ENCODE data around the gene APOB.
"Not testable (repeated sequence)": the region's sequence is repeated elsewhere in the genome, so short reads cannot be mapped to it uniquely, and the experiment has no call there.

APOB gene

DNA sequence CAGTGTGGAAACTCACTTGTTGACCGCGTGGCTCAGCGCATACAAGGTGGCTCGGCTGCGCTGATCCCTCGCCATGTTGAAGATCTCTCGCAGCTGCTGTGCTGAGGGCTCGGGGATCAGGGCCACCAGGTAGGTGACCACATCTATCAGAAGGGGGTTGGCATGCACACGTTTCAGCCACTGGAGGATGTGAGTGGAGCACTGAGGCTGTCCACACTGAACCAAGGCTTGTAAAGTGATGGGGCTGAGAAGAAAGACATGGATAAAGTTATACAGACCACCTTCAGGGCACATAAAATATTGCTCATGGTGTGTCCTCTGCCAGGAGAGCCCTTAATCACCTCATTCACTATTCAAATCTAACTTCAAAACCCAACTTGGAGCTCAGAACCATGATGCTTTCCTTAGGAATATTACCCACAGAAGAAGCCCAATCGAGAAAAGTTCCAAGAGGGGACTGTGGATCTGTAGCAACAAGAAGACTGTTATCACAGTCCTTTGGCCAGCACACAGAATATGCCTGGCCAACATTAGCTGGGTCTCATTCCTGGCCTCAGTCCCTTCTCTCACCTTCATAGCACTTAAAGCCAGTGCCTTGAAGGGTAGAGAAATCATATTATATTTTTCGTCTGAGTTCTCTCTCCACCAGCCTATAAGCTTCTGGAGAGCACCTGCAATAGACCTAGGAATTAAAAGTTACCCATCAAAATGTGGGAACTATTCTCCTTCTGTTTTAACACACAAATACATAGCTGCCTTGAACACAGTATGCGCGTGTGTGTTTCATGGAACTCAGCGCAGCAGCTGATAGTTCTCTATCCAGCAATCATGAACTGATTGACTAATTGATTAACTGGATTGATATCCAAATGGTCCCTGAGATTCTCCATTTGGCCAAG, 11.3 kb downstream of the APOB start:
- DNase-seq: no peak

DNA sequence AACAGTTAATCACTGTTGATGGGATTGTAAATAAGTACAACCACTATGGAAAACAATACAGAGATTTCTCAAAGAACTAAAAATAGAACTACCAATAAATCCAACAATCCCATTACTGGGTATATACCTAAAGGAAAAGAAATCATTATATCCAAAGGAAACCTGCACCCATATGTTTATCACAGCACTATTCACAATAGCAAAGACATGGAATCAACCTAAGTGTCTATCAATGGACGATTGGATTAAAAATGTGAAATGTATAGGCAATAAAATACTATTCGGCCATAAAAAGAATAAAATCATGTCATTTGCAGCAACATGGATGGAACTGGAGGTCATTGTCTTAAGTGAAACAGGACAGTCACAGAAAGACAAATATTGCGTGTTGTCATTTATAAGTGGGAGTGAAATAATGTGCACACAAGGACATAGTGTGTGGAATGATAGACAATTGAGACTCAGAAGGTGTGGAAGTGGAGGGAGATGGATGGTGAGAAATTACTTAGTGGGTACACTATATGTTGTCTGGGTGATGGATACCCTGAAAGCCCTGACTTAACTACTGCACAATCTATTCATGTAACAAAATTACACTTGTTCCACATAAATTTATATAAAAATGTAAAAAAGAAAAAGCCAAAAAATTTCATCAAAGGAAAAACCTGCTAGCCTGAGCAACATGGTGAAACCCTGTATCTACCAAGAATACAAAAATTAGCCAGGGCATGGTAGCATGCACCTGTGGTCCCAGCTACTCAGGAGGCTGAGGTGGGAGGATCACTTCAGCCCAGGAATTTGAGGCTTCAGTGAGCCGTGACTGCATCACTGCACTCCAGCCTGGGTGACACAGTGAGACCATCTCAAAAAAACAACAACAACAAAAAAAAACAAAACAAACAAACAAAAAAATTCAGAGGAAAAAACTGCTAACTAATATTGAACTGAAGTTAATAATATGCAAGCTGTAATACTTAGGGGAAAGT, 12.6 kb downstream of the APOB start:
- DNase-seq: no peak

DNA sequence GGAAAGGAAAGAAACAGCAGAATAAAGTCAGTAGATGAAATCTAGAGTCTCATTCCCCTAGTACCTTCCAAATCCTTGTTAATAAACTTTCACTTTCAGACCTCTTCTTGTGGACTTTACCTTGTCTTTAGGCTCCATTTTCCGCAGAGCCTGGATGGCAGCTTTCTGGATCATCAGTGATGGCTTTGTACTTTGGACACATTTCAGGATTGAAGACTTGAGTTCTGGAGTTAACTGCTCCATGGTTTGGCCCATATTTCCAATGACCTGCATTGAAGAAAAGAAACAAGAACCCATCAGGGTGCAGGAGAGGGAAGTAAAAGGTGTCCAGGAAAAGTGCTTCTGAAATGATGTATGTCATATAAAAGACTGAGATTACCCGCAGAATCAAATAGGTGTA, 14.4 kb downstream of the APOB start:
- DNase-seq: no peak

DNA sequence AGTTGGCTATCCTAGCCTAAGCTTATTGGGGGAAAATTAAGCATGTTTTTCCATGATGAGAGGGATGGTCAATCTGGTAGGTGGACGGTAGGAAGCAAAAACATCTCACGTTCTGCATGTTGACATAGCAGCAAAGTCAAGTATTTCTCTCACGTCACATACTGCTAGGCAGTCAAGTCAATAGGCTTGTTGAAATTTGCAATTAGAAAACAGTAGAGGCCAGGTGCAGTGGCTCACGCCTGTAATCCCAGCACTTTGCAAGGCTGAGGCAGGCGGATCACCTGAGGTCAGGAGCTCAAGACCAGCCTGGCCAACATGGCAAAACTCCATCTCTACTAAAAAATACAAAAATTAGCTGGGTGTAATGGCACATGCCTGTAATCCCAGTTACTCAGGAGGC, 14.9 kb downstream of the APOB start:
- DNase-seq: not testable (repeated sequence)

DNA sequence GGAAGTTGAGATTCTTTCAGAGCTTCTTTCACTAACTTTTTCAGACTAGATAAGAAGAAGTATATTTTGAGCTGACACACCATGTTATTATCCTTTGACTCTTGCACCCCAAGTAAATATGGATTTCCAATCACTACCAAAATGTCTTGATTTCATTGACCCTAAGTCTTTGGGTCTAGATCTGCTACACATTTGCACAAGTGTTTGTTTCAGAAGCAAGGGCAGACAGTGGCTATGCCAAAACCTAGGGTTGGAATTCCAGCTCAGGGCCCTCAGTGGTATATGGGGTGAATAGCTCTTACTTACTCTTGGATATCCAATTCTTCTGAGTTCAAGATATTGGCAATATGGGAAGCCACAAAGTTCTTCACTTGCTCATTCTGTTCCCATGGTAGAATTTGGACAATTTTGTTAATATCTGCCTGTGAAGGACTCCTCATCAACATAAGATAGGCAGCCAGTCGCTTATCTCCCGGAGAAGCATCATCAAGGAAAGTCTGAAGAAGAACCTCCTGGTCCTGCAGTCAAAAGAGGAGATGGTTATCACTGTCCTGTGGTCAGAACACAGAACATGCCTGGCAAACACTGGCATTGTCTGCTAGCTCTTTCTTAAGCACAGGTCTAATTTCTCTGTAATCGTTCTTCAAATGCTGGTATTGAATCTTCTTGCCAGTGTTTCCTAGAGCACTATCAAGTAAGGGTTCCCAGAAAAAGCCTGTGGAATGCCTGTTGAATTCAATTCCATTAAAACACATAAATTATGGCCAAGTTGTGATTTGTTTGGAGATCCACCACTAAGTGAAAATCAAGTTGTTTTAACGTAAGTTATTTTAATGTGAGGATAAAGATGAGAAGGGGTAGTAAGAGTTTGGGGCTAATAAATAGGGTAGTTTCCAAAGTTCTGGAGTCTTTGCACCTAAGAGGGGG, 15.6 kb downstream of the APOB start:
- DNase-seq: no peak

GRCh38 chr2:21026479-21027282, 17.2 kb downstream of the APOB start:
- DNase-seq: no peak

DNA sequence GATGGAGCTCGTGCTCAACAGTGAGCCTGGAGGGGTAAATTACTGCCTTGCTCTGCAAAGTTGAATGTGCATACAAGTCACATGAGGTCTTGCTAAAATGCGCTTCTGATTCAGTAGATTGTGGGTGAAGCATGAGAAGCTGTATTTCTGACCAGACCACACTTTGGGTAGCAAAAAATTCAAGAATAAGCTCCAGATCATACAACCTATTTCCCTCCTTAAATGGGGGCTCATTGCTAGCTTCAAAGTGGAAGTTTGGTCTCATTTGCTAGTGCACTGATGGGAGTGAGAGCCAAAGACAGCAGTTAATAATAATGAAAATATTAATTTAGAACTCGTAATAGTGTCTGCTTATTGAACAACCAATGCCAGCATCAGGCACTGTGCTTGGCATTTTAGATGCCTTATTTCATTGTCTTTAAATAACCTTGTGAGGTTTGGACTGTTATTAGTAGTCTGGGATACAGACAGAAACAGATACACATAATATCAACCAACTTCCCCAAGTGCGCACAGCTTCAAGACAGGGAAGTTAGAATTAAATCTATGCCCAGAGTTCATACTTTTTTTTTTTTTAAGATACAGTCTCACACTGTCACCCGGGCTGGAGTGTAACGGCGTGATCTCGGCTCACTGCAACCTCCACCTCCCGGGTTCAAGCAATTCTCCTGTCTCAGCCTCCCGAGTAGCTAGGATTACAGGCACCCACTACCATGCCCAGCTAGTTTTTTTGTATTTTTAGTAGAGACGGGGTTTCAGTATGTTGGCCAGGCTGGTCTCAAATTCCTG, 18.0 kb downstream of the APOB start:
- no peak for DNase-seq

DNA sequence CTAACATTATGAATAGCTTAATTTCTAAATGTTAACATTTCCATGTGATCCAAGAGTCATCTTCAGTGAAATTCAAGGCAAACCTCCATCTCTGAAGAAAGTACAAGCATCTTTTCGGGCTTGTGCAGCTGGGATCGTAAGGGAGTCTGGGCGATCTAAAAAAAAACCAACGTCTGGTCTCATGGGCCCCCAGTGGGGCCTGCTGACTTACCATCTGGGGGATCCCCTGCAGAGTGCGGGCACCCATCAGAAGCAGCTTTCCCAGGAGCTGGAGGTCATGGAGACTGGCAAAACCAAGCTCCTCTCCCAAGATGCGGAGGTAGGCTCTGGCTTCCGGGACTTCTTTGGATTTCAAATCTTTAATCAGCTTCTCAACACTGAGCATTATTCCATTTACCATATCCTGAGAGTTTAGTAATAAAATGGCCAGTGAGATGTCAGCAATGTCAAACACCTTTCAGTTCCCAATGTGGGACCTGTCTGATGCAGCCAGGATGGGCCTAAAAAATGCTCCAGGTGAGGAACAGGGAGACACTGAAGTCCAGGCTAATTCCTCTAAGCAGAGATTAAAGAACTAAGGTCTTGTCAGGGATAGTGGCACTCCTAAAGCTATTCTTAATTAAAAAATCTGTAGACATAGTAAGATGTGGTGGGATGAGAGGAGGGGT, 19.0 kb downstream of the APOB start:
- DNase-seq: no peak

DNA sequence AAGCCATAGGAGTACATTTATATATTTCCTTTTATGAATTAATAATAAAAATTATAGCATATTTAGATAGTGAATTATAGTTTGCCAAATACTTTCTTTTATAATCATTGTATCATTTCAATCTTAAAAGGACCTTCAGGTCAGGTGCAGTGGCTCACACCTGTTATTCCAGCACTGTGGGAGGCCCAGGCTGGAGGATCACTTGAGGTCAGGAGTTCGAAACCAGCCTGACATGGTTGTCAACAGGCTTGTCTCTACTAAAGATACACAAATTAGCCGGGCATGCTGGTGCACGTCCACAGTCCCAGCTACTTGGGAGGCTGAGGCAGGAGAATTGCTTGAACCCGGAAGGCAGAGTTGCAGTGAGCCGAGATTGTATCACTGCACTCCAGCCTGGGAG, 19.7 kb downstream of the APOB start:
- no peak for DNase-seq

DNA sequence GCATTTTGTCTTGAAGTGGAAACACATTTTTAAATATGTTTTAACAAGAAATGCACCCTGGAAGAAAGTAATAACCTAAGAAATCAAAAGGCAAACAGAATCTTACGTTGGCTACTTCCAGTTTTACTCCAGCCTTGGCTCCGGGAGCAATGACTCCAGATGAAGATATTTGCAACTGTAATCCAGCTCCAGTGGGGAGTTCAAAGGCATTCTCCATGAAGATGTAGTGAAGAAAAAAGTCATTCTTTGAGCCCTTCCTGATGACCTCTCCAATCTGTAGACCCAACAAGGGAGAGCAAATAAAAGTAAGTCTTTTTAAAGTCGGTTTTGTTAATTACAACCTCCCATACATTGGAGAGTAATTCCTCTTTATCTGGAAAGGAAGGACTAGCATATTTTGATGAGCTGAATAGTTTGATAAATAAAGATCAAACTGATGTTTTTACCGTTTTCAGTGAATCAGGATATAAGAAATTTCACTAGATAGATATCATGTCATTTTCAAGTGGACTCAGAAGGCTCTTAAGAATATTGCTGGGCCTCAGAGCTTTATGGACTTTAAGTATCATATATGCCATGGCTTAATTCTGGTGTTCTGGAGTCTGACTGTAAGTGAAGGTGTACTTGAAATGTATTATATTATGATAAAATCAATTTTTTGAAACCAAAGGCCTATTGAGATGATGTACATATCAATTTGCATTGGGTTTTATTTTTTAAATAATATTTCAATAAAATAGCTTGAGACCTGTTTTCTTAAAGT, 20.3 kb downstream of the APOB start:
- no peak for DNase-seq

GRCh38 chr2:21022792-21023367, 21.0 kb downstream of the APOB start:
- no peak for DNase-seq

GRCh38 chr2:21021430-21021829, 22.4 kb downstream of the APOB start:
- no peak for DNase-seq

GRCh38 chr2:21020668-21021288, 23.1 kb downstream of the APOB start:
- DNase-seq: no peak

GRCh38 chr2:21020031-21020667, 23.7 kb downstream of the APOB start:
- no peak for DNase-seq

DNA sequence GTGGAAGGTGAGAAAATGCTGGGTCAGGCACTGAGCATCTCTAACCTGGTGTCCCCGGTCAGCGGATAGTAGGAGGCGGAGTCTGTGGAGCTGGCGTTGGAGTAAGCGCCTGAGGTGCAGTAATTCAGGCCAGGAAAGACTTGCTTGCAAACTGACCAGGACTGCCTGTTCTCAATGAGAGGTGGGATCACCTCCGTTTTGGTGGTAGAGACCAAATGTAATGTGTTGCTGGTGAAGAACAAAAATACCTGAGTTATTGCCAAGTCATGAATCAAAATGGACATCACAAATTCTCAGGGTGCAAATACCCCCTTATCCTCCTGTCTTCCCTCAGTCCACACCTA, 24.2 kb downstream of the APOB start:
- DNase-seq: no peak

GRCh38 chr2:21019000-21019677, 24.7 kb downstream of the APOB start:
- no peak for DNase-seq

GRCh38 chr2:21018290-21018689, 25.6 kb downstream of the APOB start:
- no peak for DNase-seq

Measured in NCI-H1105 (cell line).